ENCODE results near the gene PCGF2.
"Not testable (repeated sequence)": the region's sequence is repeated elsewhere in the genome, so short reads cannot be mapped to it uniquely, and the experiment has no call there.

Gene PCGF2

DNA sequence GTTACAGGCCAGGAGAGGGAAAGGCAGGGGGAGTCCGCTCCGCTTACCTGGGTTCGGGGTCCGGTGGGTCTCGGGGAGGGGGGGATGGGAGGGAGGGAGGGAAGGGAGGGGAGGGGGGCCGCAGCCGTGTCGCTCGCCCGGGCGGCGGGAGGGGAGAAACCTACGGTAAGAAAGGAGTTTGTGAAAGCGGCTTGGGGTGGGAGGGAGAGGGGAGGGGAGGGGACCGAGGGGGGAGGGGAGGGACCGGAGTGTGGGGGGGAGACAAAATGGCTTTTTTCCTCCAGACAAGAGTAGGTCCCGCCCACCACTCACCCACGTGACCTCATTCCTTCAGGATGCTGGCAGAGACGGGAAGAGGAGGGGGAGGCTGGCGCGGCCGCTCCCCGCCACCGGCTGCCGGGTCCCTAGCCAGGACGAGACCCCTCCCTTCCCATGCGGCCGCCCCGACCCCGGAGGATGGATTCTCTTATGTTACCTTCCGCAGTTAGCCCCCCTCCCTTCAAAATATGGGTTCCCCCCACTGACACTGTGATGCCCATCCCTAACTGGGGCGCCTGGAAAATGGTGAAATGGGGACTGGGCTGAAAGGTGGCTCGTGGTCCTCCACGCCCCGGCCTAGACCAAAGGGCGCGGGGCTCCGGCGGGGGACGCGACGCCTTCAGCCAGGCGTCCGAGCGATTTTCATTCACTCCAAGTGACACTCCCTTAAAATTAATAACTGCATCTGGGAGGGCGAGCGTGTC lies at the start of gene PCGF2:
Gene PCGF2 (minus strand): TSS at position 188 of the 743 bp plus-strand sequence. CDS start 7,934 bp downstream, outside the sequence.
- DNase-seq = peak; percentile 84

DNA sequence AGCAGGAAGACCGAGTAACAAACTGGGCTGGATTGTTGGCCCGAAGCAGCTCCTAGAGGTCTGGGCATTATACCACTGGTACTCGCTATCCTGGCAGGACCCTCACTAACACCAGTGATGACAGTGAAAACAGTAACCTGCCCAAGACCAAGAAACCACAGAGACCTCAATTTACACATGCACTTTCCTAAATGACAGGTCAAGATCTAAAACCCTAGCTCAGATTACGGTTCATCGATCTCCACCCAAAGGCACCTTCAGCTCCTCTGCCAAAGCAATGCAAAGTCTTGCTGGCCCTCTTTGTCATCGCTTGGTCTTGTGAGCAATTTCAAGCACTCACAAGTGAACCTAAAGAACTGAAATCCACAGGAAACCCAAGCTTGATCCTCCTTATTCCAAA lies 49.7 kb upstream of the PCGF2 start:
- no peak for DNase-seq

DNA sequence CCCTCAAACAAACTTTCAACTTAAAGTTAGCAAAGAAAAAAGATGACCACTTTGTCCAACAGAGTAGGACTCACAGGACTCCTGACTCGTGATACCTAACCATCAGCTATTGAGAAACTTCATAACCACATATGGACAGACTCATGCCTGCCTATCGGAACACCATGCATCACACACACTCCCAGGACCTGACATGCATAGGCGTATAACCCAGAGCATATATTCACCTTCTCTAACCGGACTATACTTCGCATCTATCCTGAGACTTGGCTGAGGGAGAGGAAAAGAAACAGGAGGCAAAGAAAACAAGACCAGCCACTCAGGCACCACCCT lies 49.0 kb upstream of the PCGF2 start:
- no peak for DNase-seq

DNA sequence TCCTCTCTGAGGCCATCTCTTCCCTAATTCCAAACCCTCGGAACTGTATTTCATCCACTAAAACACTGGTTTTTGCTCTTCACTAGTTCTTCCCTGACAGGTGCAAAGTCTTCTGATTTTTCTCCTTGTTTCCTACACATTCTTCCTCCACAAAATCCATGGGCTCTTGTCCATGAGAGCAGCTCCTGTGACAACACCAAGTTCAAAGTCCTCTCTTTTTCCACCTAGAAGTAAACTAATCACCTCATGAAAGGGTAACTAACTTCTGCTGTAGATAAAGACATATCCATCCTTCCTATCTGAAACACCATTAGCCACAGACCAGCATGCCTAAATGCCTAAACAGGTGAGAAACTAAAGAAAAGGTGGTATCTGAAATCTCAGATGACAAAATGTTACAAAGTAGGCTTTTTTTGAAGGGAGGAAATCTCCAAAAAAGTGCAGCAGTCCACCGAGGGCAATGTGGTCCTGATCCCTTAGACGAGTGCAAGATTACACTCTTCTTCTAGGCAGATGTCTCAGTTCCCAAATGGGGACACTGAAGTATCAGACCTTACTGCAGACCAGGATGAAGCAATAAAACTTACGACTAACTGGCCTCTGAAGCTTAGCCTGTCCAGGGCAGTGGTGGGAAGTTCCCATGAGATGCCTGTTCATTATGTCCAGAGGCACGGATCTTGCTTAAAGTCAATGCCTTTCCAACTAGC lies 48.5 kb upstream of the PCGF2 start:
- no peak for DNase-seq

DNA sequence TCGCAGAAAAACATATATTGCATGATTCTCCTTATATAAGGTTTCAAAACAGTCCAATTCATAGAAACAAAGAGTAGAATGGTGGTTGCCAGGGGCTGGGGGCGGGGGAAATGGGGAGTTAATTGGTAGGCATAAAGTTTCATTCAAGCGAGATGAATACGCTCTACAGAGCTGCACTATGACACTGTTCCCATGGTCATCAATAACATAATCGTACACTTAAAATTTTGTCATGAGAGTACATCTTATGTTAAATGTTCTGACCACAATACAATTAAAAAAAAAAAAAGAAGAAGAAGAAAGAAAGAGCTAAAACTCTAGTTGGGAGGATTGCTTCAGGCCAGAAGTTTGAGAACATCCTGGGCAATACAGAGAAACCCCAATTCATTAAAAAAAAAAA lies 46.1 kb upstream of the PCGF2 start:
- DNase-seq = no peak

DNA sequence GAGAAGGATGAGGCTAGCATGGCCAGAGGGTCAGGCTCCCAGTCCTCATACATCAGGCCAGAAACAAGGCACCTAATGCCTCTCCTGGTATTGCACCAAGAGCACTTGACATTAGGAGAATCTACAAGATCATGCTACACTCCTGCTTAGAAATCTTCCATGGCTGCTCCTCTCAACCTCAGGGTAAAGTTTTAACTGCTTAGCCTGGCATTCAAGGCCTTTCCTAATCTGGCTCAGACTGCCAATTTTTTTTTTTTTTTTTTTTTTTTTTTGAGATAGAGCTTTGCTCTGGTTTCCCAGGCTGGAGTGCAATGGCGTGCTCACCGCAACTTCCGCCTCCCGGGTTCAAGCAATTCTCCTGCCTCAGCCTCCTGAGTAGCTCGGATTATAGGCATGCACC lies 43.0 kb upstream of the PCGF2 start:
- no peak for DNase-seq

DNA sequence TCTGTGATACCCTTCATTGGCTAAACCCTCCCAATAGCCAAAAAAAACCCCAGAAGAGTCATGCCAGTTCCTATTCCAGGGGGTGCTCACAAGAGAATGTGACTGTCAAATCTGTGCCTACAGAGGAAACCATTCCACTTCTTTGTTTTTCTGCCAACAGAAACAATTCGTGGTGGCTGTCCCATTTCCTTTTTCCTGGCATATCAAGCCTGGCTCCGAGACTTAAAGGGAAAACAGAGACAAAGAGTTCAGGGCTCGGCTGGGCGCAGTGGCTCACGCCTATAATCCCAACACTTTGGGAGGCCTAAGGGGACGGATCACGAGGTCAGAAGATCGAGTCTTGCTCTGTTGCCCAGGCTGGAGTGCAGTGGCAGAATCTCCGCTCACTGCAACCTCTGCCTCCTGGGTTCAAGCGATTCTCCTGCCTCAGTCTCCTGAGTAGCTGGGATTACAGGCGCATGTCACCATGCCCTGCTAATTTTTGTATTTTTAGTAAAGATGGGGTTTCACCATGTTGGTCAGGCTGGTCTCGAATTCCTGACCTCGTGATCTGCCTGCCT lies 42.1 kb upstream of the PCGF2 start:
- not testable (repeated sequence) for DNase-seq

DNA sequence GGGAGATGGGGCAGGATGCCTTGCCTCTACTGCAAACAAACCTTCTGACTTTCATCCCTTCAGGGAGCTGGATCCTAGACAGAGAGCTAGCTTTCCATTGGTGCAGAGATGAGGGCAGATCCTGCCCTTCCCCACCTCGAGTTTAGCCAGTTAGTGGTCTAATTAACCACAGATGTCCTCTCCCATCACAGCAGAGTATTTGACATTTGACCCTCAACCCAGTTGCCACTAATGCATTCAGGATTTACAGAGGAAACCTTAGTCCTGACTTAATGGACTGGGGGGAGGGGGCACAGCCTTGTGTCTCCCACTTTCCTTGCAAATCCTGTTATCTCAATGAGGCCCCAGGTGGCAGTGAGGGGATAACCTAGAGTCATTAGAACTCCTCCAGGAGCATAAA lies 41.0 kb upstream of the PCGF2 start:
- no peak for DNase-seq

DNA sequence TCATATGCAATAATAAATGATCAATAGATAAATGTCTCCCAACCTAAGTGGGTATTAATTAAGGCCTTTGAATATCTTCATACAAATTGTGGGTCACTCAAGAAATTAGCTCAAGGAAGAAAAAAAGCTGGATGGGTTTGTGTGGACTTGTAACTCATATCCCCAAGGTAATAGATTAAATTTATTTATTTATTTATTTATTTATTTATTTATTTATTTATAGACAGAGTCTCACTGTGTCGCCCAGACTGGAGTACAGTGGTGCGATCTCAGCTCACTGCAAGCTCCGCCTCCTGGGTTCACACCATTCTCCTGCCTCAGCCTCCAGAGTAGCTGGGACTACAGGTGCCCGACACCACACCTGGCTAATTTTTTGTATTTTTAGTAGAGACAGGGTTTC lies 39.9 kb upstream of the PCGF2 start:
- not testable (repeated sequence) for DNase-seq

DNA sequence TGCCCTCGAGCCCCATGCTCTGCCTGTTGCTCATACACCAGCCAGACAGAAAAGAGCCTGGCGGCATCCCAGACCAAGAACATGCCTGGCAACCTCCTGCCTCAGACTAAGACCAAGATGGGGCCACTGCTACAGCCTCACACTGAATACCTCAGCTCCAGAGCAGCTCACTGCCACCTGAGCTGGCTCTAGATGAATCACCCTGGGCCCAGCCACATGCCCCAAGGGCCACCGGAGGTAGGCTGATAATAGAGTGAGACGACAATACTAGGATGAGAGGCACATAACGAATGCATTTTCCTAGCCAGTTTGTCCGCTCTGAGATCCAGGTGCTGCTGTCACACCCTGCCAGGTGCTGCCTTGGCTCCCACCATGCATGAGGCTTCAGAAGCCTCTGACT lies 38.2 kb upstream of the PCGF2 start:
- DNase-seq = no peak

DNA sequence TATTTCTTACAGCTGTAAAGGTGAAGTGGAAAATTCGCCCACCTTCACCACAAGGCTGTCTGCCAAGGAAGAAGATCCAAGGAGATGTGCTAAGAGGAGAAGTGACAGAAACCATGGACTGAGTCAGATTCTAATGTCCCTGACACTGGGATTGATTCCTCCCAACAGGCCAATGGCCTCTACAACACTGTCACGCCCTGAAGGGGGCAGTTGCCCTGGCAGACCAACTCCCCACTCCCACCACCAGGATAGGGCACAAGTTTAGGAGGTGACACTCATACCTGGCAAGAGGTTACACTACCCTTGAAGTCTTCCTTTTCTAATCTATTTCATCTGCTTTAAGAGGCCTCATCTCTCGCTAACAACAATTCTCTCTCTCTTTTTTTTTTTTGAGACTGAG lies 35.1 kb upstream of the PCGF2 start:
- DNase-seq = no peak

DNA sequence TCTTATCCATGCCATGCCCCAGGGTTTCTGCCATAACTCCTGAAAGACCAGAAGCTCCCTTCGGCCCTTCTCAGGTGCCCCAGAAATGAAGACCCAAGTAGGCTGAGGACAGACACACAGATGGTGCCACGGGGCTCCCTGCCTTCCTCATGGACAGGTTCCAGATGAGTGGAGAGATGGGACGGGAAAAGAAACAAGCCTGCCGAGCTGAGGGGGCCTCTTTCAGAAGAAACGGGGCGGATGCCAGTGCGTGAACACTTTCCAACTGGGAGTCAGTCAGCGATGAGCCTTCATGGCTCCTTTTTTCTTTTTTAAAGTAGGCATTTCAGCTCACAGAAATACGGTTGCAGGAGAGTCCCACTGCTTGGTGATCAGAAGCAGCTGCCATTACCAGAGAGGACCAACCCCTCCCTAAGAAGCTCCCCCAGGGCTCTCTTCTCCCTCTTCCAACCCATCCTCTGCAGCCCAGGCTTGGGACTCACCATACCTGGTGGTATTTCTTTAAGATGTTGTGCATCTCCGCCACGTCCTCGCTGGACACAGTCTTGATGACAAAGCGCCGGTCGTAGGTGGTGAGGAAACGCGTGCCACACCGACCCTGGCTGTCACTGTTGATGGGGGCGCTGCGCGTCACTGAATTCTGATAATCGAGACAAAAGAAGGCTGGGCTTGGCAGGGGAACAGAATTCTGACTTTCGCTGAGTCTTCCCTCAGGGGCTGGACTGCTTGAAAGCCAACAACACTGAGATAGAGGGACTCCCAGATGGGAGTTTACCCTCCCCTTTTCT lies 32.0 kb upstream of the PCGF2 start:
- DNase-seq = no peak

DNA sequence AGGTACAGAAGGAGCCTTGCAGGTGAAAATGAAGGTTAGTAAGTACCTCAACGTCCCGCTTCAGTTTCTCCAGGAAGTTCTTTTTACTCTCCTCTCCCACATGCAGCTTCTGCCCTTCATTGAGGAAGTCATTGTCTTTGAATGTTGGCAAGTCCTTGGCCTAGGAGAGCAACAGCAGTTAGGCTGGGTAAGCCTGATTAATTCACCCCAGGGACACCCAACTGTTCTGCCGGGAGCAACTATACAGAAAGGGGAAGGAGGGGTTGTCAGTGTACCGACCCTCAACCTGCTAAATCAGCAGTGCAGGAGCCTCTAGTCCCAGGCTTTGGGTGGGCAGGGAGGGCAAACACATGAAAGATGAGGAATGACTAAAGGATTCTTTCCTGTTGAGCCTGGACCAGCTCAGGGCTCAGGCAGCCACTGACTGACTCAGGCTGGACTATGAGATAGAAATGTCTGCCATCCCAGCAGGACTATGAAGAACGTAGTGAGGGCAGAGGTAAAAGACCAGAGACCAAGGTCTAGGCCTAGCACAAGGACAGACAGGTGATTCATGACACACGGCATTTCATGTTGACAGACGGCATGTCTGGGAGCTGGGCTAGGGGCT lies 29.6 kb upstream of the PCGF2 start:
- DNase-seq = no peak

DNA sequence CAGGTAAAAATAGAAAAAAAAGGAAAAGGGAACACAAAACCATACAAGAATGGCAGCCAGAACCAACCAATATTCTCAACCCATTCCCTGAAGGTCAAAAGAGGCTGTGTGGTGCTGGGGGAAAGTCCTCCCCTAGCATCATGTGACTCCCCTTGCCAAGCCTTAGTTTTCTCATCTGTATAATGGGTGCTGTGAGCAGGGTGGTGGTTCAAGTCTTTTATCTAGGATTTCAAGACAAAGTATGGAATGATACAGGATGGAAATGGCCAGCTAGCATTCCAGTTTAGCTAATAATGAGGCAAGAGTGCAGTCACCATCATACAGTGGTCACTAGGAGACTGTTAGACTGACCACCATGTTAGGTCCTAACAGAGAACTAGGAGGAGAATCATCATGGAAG lies 25.1 kb upstream of the PCGF2 start:
- DNase-seq = no peak

DNA sequence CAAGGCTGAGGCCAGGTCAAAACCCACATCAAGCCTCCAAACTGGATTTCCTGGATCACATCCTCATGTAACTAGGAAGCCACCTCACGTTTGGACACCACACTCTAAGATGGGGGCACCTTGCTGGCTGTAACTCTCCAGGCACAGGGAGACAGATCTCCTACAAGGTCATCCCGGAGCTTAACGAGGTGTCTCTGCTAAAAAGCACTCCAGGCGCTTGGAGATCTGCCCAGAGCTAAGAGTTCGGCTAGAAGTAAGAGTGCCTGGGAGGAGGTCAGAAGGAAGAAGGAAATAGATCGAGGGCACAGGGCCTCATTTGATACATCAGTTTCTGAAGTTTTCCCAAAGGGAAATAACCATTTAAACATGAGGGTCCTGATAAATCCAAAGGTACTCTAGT lies 20.3 kb upstream of the PCGF2 start:
- peak; percentile 47 for DNase-seq

DNA sequence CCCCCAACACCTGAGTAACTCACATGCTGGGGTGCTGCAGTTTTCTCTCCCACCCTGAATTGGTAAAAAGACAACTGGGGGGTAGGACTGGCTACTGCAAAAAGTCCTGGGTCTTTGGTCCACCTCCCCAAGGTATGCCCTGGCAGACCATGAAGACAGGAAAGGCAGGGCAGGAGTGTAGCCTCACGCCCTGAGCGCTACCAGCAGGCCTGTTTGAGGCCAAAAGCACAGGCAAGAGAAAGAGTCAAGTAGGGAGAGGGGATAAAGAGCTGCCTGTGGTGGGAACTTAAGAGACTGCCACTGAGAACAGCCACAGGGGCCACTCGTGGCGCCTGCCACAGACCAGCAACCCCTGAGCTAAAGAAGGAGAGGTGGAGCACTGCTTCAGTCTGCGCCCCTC lies 18.2 kb upstream of the PCGF2 start:
- no peak for DNase-seq

DNA sequence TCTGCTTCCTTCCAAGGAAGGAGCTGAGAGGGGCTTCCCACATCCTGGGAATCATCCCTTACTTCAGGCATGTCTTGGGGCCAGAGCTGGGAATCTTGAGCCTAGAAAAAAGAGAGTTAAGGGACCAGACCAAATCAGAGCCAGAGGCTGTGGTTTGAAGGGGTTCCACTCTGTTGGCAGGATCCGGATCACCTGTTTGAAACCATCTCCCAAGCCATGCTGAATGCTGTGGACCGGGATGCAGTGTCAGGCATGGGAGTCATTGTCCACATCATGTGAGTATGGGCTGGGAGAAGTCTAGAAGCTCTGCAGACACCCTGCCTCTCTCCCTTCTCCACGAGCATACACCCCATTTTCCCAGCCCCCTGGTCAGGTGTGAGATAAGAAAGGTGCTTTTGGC lies 14.1 kb upstream of the PCGF2 start:
- DNase-seq = no peak

DNA sequence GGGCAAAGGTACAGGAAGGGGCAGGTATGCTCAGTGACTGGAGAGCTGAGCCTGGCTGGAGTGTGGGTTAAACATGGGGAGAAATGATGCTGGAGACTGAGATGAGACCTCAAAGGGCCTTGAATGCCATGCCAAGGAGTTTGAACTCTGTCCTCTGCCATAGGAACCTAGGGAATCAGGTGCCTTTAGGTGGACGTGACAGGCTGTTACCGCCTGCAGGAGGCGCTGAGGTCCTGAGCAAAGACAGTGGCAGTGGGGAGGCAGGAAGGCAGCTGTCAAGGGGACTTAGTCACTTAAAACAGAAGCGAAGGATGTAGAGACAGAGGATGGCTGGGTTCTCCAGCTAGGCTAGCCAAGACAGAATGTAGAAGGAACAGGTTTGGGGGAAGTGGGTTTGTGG lies 13.5 kb upstream of the PCGF2 start:
- DNase-seq = no peak

DNA sequence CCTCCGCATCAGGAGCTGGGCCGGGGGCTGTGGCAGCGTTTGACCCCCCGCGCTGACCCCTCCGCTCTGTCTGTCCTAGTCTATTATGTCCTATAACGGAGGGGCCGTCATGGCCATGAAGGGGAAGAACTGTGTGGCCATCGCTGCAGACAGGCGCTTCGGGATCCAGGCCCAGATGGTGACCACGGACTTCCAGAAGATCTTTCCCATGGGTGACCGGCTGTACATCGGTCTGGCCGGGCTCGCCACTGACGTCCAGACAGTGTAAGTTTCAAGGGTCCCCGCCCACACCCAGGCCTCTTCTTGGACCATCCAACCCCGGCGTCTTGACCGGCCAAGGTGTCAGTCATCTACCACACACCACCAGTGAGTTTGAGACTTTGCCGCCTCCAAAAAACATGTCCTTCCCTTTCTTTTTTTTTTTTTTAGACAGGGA lies 5.0 kb upstream of the PCGF2 start:
- no peak for DNase-seq

DNA sequence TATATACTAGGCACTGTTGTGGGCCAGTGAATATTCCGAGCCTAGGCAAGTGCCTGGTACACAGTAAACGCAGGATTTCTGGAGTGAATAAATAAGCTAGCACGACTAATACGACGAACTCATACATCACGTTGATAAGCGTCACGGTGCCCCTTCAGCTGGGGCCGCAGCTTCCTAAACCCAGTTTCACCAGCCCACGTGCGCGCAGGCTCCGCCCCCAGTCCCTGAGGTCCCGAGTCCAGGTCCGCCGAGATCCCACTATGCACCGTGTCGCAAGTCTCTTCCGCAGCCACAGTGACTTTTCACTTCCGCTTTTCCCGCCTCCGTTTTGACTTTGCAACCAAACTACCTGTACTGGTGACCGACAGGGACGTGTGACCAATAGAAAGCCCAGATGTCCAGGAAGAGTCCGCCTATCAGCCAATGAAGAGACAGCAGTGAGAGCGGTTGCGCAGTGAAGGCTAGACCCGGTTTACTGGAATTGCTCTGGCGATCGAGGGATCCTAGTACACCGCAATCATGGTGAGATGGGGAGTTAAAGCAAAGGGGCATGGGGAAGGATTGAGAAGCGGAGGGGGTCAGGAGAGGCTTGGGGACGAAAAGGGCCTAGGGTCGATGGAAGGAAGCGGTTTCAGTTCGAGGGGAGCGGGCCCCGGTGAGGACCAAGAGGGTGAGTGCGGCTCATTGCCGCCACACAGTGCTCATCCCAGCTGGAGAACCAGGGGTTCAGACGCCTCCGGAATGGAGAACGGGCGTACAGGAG lies 4.4 kb upstream of the PCGF2 start, which contains the start of gene PSMB3:
Gene PSMB3 (plus strand): TSS at position 434 of the 763 bp plus-strand sequence. CDS start 86 bp downstream, at position 520.
- DNase-seq = peak; percentile 99

DNA sequence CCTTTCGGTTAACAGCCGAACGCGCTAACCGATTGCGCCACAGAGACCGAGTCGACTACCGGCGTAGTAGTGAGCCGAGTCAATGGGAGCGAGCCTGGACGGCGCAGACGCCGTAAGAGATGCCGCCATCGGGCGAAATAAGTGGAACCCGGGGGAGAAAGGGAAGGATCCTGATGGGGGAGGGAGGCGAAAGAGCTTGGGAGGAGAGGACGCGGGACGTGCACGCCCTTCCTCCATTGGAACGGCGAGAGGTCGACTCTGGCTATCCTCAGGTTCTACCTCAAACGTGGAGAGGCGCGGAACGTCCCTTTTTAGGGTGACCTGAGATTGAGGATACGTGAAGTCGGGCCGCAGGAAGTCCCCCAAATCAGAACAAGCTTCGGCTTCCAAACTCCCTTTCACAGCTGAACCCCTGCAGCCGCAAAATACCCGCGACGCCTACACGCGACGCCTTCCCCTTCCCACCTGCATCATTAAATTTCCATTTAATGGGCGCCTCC lies 3.7 kb upstream of the PCGF2 start:
- DNase-seq = peak; percentile 60
